GM18526 (cell line): ENCODE measurements around the gene RBM44.

Source experiments
- POLR2A ChIP-seq: IDR thresholded peaks from 3 replicates; pipeline ENCODE4 v1.6.1; 2011; ENCODE audit not compliant: insufficient read length; ENCODE audit errors: extremely low read depth

Gene RBM44

GRCh38 chr2:237823544-237823943 is 25.0 kb downstream of the RBM44 start:
- TF ChIP-seq POLR2A, result no peak

GRCh38 chr2:237824085-237824484 is 25.5 kb downstream of the RBM44 start:
- TF ChIP-seq POLR2A, result no peak

- TF ChIP-seq POLR2A, result no peak
Measured at GRCh38 chr2:237827421-237827987, 28.9 kb downstream of the RBM44 start.

- TF ChIP-seq POLR2A, result no peak
Measured at GRCh38 chr2:237830522-237830921, 31.9 kb downstream of the RBM44 start.

- no peak for TF ChIP-seq POLR2A
Measured at GRCh38 chr2:237833546-237833945, 35.0 kb downstream of the RBM44 start.

- no peak for TF ChIP-seq POLR2A
Measured at GRCh38 chr2:237835372-237835771, 36.8 kb downstream of the RBM44 start.

- TF ChIP-seq POLR2A, result no peak
Measured at GRCh38 chr2:237841051-237841450, 42.5 kb downstream of the RBM44 start.

- no peak for TF ChIP-seq POLR2A
Measured at GRCh38 chr2:237854295-237854694, 55.7 kb downstream of the RBM44 start.

- TF ChIP-seq POLR2A, result no peak
Measured at GRCh38 chr2:237857791-237858190, 59.2 kb downstream of the RBM44 start.

- TF ChIP-seq POLR2A, result no peak
Measured at GRCh38 chr2:237858294-237859081, 59.9 kb downstream of the RBM44 start.

- no peak for TF ChIP-seq POLR2A
Measured at GRCh38 chr2:237859082-237859433, 60.5 kb downstream of the RBM44 start.

GRCh38 chr2:237859533-237860272 is 61.1 kb downstream of the RBM44 start, which contains the start of gene RAMP1:
Gene RAMP1 (plus strand): TSS chr2:237859623. CDS start chr2:237859676, 53 bp downstream.
- no peak for TF ChIP-seq POLR2A

- TF ChIP-seq POLR2A, result no peak
Measured at GRCh38 chr2:237860273-237860935, 61.8 kb downstream of the RBM44 start.

- TF ChIP-seq POLR2A, result no peak
Measured at GRCh38 chr2:237861875-237862527, 63.4 kb downstream of the RBM44 start.

- TF ChIP-seq POLR2A, result no peak
Measured at GRCh38 chr2:237862528-237862895, 63.9 kb downstream of the RBM44 start.
